SU-DHL-6 (cell line): ENCODE measurements around the gene CHIC2.

Experiments used
- H2AFZ ChIP-seq: fragments of 200-600 bp; sonication (generic); 2 replicates; pipeline ENCODE4 v1.6.1; 2014; ENCODE audit warnings: low read depth, mild to moderate bottlenecking, moderate library complexity, mixed read lengths, antibody characterized with exemption, low read length; ENCODE audit not compliant: severe bottlenecking
- H3F3A ChIP-seq: fragments of 200-600 bp; shearing (Covaris generic); 2 replicates; pipeline ENCODE4 v1.6.0; 2016; ENCODE audit warnings: antibody characterized with exemption, mild to moderate bottlenecking; ENCODE audit not compliant: insufficient read depth
- H3K27ac ChIP-seq: fragments of 200-600 bp; sonication (generic); 2 replicates; pipeline ENCODE4 v1.5.1; 2016; ENCODE audit warnings: low read depth, mild to moderate bottlenecking, low read length, moderate library complexity, mixed read lengths
- H3K27me3 ChIP-seq: fragments of 200-600 bp; sonication (generic), shearing (Covaris generic); 2 replicates; pipeline ENCODE4 v1.6.0; 2014; ENCODE audit warnings: mild to moderate bottlenecking, low read length
- H3K36me3 ChIP-seq: fragments of 200-600 bp; sonication (generic); 2 replicates; pipeline ENCODE4 v1.6.1; 2014; ENCODE audit warnings: mild to moderate bottlenecking, low read length, mixed read lengths
- H3K4me2 ChIP-seq: fragments of 300-600, 200-600 bp; shearing (Covaris generic), sonication (generic); 2 replicates; pipeline ENCODE4 v1.6.0; 2014; ENCODE audit warnings: low read length, low read depth, mild to moderate bottlenecking; ENCODE audit not compliant: poor library complexity, severe bottlenecking
- H3K4me3 ChIP-seq: fragments of 200-600 bp; sonication (generic); 2 replicates; pipeline ENCODE4 v1.5.1; 2014; ENCODE audit warnings: antibody characterized with exemption, low read length, mild to moderate bottlenecking, mixed read lengths; ENCODE audit not compliant: insufficient read depth, poor library complexity, severe bottlenecking
- H3K79me2 ChIP-seq: fragments of 200-600 bp; sonication (generic); 2 replicates; pipeline ENCODE4 v1.6.1; 2014; ENCODE audit warnings: mild to moderate bottlenecking, low read length, moderate library complexity; ENCODE audit not compliant: insufficient read depth
- H3K9ac ChIP-seq: fragments of 200-600 bp; sonication (generic); 2 replicates; pipeline ENCODE4 v1.7.0; 2014; ENCODE audit warnings: mild to moderate bottlenecking, low read length
- H3K9me2 ChIP-seq: fragments of 200-600 bp; sonication (generic); replicated peaks from 2 replicates; pipeline ENCODE4 v1.6.1; 2014; ENCODE audit warnings: low read length; ENCODE audit not compliant: insufficient read depth
- H3K9me3 ChIP-seq: fragments of 200-600 bp; sonication (generic); 2 replicates; pipeline ENCODE4 v1.6.1; 2014; ENCODE audit warnings: low read length, mixed read lengths; ENCODE audit not compliant: insufficient read depth
- H4K20me1 ChIP-seq: fragments of 200-600 bp; sonication (generic); 2 replicates; pipeline ENCODE4 v1.6.1; 2014; ENCODE audit warnings: low read depth, mild to moderate bottlenecking, antibody characterized with exemption, low read length, moderate library complexity, mixed read lengths
- CTCF ChIP-seq: fragments of 200-600 bp; sonication (generic); IDR thresholded peaks from one replicate; pipeline ENCODE4 v1.5.1; 2017; ENCODE audit warnings: antibody characterized with exemption, mild to moderate bottlenecking, low read length, moderate library complexity; ENCODE audit not compliant: insufficient read depth, poor library complexity, severe bottlenecking
- EZH2phosphoT487 ChIP-seq: fragments of 200-600 bp; sonication (generic), shearing (Covaris generic); conservative IDR thresholded peaks from 2 replicates; pipeline ENCODE4 v1.6.1; 2018; ENCODE audit warnings: mild to moderate bottlenecking, antibody characterized with exemption, low read length, moderate library complexity, mixed read lengths

CHIC2 gene

DNA sequence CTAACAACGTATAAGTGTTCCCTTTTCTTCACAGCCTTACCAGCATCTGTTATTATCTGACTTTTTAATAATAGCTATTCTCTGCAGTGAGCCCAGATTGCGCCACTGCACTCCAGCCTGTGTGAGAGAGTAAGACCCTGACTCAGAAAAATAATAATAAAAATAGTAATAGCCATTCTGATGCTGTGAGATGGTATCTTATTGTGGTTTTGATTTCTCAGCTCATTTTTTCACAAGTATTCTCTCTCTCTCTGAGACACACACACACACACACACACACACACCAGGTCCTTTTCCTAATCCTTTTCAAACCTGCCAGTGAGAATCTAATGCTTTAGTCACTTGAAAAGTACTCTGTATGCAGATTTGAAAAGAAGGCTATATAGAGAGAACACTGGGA is 89.8 kb downstream of the CHIC2 start:
- no peaks in the 10 kb centered on the region for H3K9me2 ChIP-seq
- H3K79me2 ChIP-seq, result no peaks in the 10 kb centered on the region
- no peaks in the 10 kb centered on the region for H4K20me1 ChIP-seq
- H3K4me2 ChIP-seq, result no peak overlapping the region
- no peaks in the 10 kb centered on the region for H3K36me3 ChIP-seq
- H3K4me3 ChIP-seq, result no peak overlapping the region
- no peak overlapping the region for H3K9ac ChIP-seq
- TF ChIP-seq CTCF (no peak), EZH2phosphoT487 (no peak)
- H2AFZ ChIP-seq, result no peak overlapping the region
- no peaks in the 10 kb centered on the region for H3K9me3 ChIP-seq
- no peak overlapping the region for H3K27ac ChIP-seq
- no peaks in the 10 kb centered on the region for H3K27me3 ChIP-seq
- H3F3A ChIP-seq, result no peaks in the 10 kb centered on the region

GRCh38 chr4:53967986-53968385 is 96.4 kb downstream of the CHIC2 start:
- Histone ChIP-seq H3K9me2 (no peaks in the 10 kb centered on the region), H3F3A (no peaks in the 10 kb centered on the region), H3K27me3 (no peaks in the 10 kb centered on the region), H3K27ac (no peak overlapping the region), H4K20me1 (no peaks in the 10 kb centered on the region), H3K36me3 (no peaks in the 10 kb centered on the region), H3K9ac (no peak overlapping the region), H3K9me3 (no peaks in the 10 kb centered on the region), H3K4me3 (no peak overlapping the region), H2AFZ (no peak overlapping the region), H3K79me2 (no peaks in the 10 kb centered on the region), H3K4me2 (no peak overlapping the region)
- TF ChIP-seq EZH2phosphoT487 (no peak), CTCF (no peak)

- Histone ChIP-seq H3K27me3 (no peaks in the 10 kb centered on the region), H3K4me3 (no peak overlapping the region), H4K20me1 (no peaks in the 10 kb centered on the region), H3K79me2 (no peaks in the 10 kb centered on the region), H3K9me3 (no peaks in the 10 kb centered on the region), H3K27ac (no peak overlapping the region), H3F3A (no peaks in the 10 kb centered on the region), H3K36me3 (no peaks in the 10 kb centered on the region), H3K9ac (no peak overlapping the region), H3K4me2 (no peak overlapping the region), H3K9me2 (no peaks in the 10 kb centered on the region), H2AFZ (no peak overlapping the region)
- TF ChIP-seq EZH2phosphoT487, result no peak
Measured at GRCh38 chr4:53963781-53964180, 100.6 kb downstream of the CHIC2 start.

GRCh38 chr4:53963336-53963735 is 101.1 kb downstream of the CHIC2 start:
- no peaks in the 10 kb centered on the region for H3K36me3 ChIP-seq
- no peak overlapping the region for H3K27ac ChIP-seq
- no peaks in the 10 kb centered on the region for H3K27me3 ChIP-seq
- H3K9ac ChIP-seq, result no peak overlapping the region
- H3F3A ChIP-seq, result no peaks in the 10 kb centered on the region
- H3K4me3 ChIP-seq, result no peak overlapping the region
- H3K9me3 ChIP-seq, result no peaks in the 10 kb centered on the region
- no peak for TF ChIP-seq CTCF
- no peak for TF ChIP-seq EZH2phosphoT487
- H2AFZ ChIP-seq, result no peak overlapping the region
- H3K9me2 ChIP-seq, result no peaks in the 10 kb centered on the region
- no peaks in the 10 kb centered on the region for H4K20me1 ChIP-seq
- no peak overlapping the region for H3K4me2 ChIP-seq
- H3K79me2 ChIP-seq, result no peaks in the 10 kb centered on the region
